PC-9 (cell line): ENCODE data around the gene TCN1.
"Not testable (repeated sequence)": the region's sequence is repeated elsewhere in the genome, so short reads cannot be mapped to it uniquely, and the experiment has no call there.

Experiments
- CTCF ChIP-seq: fragments of 200-600 bp; sonication (generic); conservative IDR thresholded peaks from 2 replicates; pipeline ENCODE4 v1.6.1; 2017; ENCODE audit warnings: mixed run types, antibody characterized with exemption, mild to moderate bottlenecking, moderate library complexity
- EZH2 ChIP-seq: fragments of 200-600 bp; sonication (generic); IDR thresholded peaks from 2 replicates; pipeline ENCODE4 v1.8.0; 2017; ENCODE audit warnings: antibody characterized with exemption, low read depth

GRCh38 chr11:59851416-59851815, 14.9 kb downstream of the TCN1 start:
- TF ChIP-seq CTCF, EZH2: not testable (repeated sequence)
